Prostate gland (tissue), 2 donors: ENCODE results near the gene NEGR1. TPM values are rescaled to one million over a fixed set of nuclear protein-coding genes. Genes with fewer than 3 reads are reported as not detected.

Experiments used
- DNase-seq: peaks from one replicate; pipeline ENCODE4 v3.0.0-alpha.2; 2019; ENCODE audit warnings: low spot score
- H3K27ac ChIP-seq, 2 donors: fragments of 200-600 bp; sonication (generic); 2 replicates each; pipeline ENCODE4 v1.5.1; 2017 to 2019
- H3K27me3 ChIP-seq: fragments of 200-600 bp; sonication (generic); replicated peaks from 2 replicates; pipeline ENCODE4 v1.5.1; 2019; ENCODE audit not compliant: insufficient read depth
- H3K36me3 ChIP-seq, 2 donors: fragments of 200-600 bp; sonication (generic); 1 replicate in 1 of 2; 2 replicates in 1 of 2; pipeline versions ENCODE4 v1.5.1 to v1.8.1; 2017 to 2019
- H3K4me1 ChIP-seq: fragments of 200-600 bp; sonication (generic); replicated peaks from 2 replicates; pipeline ENCODE4 v1.5.1; 2019
- H3K4me3 ChIP-seq, 2 donors: fragments of 200-600 bp; sonication (generic); 2 replicates each; pipeline ENCODE4 v1.5.1; 2017 to 2019
- H3K9me3 ChIP-seq: fragments of 200-600 bp; sonication (generic); 2 replicates; pipeline ENCODE4 v1.5.1; 2017
- CTCF ChIP-seq, 4 experiments: fragments of 200-600 bp in 2 of 4; fragments of 450-650 bp in 2 of 4; sonication (generic) in 2 of 4; IDR thresholded peaks; 1 replicate in 3 of 4; 2 replicates in 1 of 4; pipeline ENCODE4 v1.5.1; 2016 to 2019; ENCODE audit warnings: antibody characterized with exemption in 4 of 4, mild to moderate bottlenecking in 2 of 4, moderate library complexity in 2 of 4
- POLR2A ChIP-seq: fragments of 450-650 bp; IDR thresholded peaks from one replicate; pipeline ENCODE4 v1.6.1; 2016; ENCODE audit warnings: antibody characterized with exemption, mild to moderate bottlenecking
- POLR2AphosphoS5 ChIP-seq: sonication (generic); formaldehyde crosslinking; IDR thresholded peaks from one replicate; pipeline ENCODE4 v1.6.1; 2017; ENCODE audit warnings: antibody characterized with exemption
- WGBS: methylation state at CpG from one replicate; pipeline ENCODE4 v1.1.5; 2018; 5-methylcytosine and 5-hydroxymethylcytosine counted together
- intact Hi-C: fragments of 100-400 bp; cut with DNase I; formaldehyde crosslinking; loops from one replicate; pipeline ENCODE4 v1.14.2; 2022
- total RNA-seq, 2 donors: library from RNA; depleted of rRNA; stranded (reverse); fragments of >200 nt; gene quantifications; one replicate each; pipeline ENCODE4 v1.1.0, GENCODE V29; 2016

The NEGR1 gene
- total RNA-seq, 2 donors from 2014 or later: 2.3 to 7.6 TPM

- H3K9me3 ChIP-seq: no peaks in the 10 kb centered on the region
- intact Hi-C loops: no loop called here
- H3K27me3 ChIP-seq: no peaks in the 10 kb centered on the region
- TF ChIP-seq POLR2A: no peak
- TF ChIP-seq CTCF (IDR thresholded peaks at IDR 0.05): no peak
- no peak for TF ChIP-seq POLR2AphosphoS5
- H3K4me1 ChIP-seq: no peaks in the 10 kb centered on the region
- no peak overlapping the region for H3K27ac ChIP-seq
- H3K36me3 ChIP-seq: no peaks in the 10 kb centered on the region
- no peak for DNase-seq
- no peak overlapping the region for H3K4me3 ChIP-seq
These were observed 783.8 kb downstream of the NEGR1 start for GRCh38 chr1:71498542-71498941.

GRCh38 chr1:71494163-71494562 lies 788.2 kb downstream of the NEGR1 start:
- no peak for DNase-seq
- Histone ChIP-seq H3K27me3 (no peaks in the 10 kb centered on the region), H3K9me3 (no peaks in the 10 kb centered on the region), H3K4me3 (no peak overlapping the region), H3K27ac (no peak overlapping the region), H3K4me1 (peaks cover 5% of the 10 kb centered on the region), H3K36me3 (no peaks in the 10 kb centered on the region)
- intact Hi-C loops: no loop called here
- TF ChIP-seq POLR2A (no peak), POLR2AphosphoS5 (no peak), CTCF (IDR thresholded peaks at IDR 0.05) (no peak)

- Histone ChIP-seq H3K9me3 (no peaks in the 10 kb centered on the region), H3K27ac (no peak overlapping the region), H3K4me1 (peaks cover 5% of the 10 kb centered on the region), H3K27me3 (no peaks in the 10 kb centered on the region), H3K4me3 (no peak overlapping the region), H3K36me3 (no peaks in the 10 kb centered on the region)
- no peak for TF ChIP-seq POLR2AphosphoS5
- no peak for TF ChIP-seq CTCF (IDR thresholded peaks at IDR 0.05)
- TF ChIP-seq POLR2A: no peak
- 57% methylated on average over 7 of the region's 7 CpGs for WGBS
- no peak for DNase-seq
- intact Hi-C loops: no loop called here
These were observed 789.9 kb downstream of the NEGR1 start for GRCh38 chr1:71492298-71493041.

- WGBS: 72% methylated on average over 5 of the region's 5 CpGs
- intact Hi-C loops: no loop called here
- no peaks in the 10 kb centered on the region for H3K36me3 ChIP-seq
These were observed 791.9 kb downstream of the NEGR1 start for GRCh38 chr1:71490432-71490831.

More at GRCh38 chr1:71490432-71490831, 791.9 kb downstream of the NEGR1 start:
- H3K4me3 ChIP-seq: no peak overlapping the region
- H3K9me3 ChIP-seq: no peaks in the 10 kb centered on the region
- H3K27me3 ChIP-seq: no peaks in the 10 kb centered on the region
- H3K4me1 ChIP-seq: peaks cover 5% of the 10 kb centered on the region
- H3K27ac ChIP-seq: no peak overlapping the region
- TF ChIP-seq CTCF (IDR thresholded peaks at IDR 0.05) (no peak), POLR2A (no peak), POLR2AphosphoS5 (no peak)
- DNase-seq: no peak
